AG09309 (cell line): Measurements from ENCODE around the gene DDX51.
A peak's percentile ranks its signal among the peaks of the same experiment; 100 is the strongest.

Experiments
- DNase-seq: peaks from one replicate; pipeline ENCODE4 v3.0.0-alpha.2; 2010; ENCODE audit warnings: low read depth
- H3K4me3 ChIP-seq: 2 replicates; pipeline ENCODE4 v1.5.1; 2011; ENCODE audit warnings: mild to moderate bottlenecking, low read depth, low read length, moderate library complexity; ENCODE audit not compliant: control insufficient read depth
- TF ChIP-seq, protein P1 (sequence below): IDR thresholded peaks from 2 replicates; pipeline ENCODE4 v1.5.1; 2011; ENCODE audit warnings: mild to moderate bottlenecking, low read depth, low read length, inconsistent platforms; ENCODE audit not compliant: insufficient read depth, control insufficient read depth; ENCODE audit errors: missing control alignments

Gene DDX51

DNA sequence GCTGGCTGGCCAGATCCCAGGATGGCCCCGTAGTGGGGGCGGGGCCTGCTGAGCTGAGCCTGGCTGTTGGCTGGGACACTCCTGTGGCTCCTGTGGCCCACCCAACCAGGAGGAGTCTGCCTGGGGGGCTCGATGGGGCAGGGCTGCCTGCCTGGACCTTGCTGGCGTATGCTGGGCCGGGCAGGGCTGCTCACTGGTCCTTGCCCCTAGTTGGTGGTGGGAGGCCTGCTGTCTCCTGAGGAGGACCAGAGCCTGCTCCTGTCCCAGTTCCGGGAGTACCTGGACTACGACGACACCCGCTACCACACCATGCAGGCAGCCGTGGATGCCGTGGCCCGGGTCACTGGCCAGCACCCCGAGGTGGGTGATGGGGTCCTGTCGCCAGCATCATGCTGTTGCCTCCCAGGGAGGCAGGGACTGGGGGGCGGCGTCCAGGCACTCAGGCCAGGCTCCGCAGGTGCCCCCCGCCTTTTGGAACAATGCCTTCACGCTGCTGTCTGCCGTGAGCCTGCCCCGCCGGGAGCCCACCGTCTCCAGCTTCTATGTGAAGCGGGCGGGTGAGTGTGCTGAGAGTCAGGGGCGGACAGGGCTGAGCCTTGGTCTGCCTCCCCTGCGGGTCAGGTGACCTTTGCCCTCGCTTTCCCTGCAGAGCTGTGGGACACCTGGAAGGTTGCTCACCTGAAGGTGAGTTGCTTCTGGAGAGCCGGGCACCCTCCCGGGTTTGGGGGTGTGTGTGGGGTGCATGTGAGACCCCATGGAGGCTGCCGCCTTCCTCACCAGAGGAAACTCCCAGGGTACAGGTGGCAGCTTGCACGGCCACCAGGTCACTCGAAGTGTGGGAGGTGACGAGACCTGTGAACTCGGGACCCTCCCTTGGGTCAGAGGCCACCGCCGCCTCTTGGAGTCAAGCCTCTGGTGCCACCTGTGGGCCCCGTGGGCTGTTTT, 3.6 kb upstream of the DDX51 start:
- H3K4me3 ChIP-seq: no peak overlapping the region
- DNase-seq: no peak
- TF ChIP-seq, protein P1, sequence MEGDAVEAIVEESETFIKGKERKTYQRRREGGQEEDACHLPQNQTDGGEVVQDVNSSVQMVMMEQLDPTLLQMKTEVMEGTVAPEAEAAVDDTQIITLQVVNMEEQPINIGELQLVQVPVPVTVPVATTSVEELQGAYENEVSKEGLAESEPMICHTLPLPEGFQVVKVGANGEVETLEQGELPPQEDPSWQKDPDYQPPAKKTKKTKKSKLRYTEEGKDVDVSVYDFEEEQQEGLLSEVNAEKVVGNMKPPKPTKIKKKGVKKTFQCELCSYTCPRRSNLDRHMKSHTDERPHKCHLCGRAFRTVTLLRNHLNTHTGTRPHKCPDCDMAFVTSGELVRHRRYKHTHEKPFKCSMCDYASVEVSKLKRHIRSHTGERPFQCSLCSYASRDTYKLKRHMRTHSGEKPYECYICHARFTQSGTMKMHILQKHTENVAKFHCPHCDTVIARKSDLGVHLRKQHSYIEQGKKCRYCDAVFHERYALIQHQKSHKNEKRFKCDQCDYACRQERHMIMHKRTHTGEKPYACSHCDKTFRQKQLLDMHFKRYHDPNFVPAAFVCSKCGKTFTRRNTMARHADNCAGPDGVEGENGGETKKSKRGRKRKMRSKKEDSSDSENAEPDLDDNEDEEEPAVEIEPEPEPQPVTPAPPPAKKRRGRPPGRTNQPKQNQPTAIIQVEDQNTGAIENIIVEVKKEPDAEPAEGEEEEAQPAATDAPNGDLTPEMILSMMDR: no peak

DNA sequence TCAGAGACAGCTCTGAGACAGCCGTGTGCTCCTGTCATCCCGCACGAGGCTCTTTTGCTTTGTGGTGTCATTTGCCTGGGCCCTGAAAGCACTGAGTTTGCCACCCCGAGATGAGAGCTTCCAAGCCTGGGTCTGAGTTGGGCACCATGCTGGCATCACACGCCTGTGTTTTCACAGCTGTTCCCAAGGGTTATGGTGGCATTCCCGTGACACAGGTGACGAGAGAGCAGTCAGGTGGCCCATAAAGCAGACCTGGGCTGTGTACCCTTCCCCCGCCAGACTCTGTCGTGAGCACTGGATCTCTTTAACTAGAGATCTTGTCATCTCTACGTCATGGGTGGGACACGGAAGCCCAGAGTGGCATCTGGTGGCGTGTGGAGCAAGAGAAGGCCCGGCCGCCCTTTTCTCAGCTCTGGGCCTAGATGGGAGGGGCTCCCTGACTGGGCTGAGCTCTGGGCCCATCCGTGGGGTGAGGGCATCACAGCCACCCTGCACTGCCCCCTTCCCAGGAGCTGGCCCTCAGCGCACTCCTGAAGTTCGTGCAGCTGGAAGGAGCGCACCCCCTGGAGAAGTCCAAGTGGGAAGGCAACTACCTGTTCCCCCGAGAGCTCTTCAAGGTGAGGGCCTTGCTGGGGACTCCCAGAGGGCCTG, 2.8 kb upstream of the DDX51 start:
- DNase-seq: no peak
- TF ChIP-seq, protein P1: no peak
- no peak overlapping the region for H3K4me3 ChIP-seq

DNA sequence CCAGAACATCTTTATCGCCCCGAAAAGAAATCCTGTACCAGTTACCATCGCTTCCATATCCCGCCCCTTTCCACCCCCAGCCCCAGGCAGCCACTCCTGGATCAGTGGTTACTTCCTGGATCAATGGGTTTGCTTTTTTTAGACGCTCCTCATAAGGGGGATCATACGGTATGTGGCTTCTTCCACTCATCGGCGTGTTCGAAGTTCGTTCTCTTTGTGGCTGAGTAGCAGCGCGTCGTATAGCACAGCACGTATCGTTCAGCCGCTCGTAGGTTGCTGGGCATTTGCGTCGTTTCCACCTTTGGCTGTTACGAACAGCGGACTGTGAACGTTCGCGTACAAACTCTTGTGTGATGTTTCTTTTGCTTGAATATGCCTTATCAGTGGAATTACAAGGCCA, 2.0 kb upstream of the DDX51 start:
- DNase-seq: no peak
- TF ChIP-seq, protein P1: no peak
- H3K4me3 ChIP-seq: no peak overlapping the region

DNA sequence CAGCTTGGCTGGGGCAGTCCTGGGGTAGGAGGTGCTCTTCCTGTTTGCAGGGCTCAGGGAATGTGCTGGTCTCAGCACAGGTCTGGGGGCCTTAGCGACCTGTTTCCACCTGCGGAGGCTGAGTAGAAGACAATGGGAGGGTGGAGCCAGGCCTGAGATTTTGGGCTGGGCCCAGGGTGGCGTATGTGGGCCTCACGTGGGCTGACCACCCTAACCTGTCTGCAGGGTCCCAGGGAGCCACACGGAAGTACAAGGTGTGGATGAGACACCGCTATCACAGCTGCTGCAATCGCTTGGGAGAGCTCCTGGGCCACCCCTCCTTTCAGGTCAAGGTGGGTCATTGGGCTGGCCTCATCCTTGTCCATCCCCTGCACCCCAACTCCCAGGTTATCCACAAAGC, 1.2 kb upstream of the DDX51 start:
- DNase-seq: no peak
- TF ChIP-seq, protein P1: no peak
- peak overlapping the region; percentile 94 for H3K4me3 ChIP-seq

DNA sequence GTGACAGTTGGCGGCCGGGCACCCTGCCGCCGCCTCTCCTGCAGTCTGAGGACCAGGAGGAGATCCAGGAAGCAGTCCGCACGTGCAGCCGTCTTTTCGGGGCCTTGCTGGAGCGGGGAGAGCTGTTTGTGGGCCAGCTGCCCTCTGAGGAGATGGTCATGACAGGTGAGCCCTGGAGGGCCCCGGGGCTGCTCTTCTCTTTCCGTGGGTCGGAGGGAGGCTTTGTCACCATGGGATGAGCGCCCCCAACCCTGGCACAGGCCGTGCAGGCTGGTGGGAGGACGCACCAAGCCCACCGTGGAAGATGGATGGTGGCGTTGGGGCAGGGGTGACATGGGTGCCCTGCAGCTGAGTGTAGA, 670 bp upstream of the DDX51 start:
- DNase-seq: no peak
- TF ChIP-seq, protein P1: no peak
- H3K4me3 ChIP-seq: peak overlapping the region; percentile 94

DNA sequence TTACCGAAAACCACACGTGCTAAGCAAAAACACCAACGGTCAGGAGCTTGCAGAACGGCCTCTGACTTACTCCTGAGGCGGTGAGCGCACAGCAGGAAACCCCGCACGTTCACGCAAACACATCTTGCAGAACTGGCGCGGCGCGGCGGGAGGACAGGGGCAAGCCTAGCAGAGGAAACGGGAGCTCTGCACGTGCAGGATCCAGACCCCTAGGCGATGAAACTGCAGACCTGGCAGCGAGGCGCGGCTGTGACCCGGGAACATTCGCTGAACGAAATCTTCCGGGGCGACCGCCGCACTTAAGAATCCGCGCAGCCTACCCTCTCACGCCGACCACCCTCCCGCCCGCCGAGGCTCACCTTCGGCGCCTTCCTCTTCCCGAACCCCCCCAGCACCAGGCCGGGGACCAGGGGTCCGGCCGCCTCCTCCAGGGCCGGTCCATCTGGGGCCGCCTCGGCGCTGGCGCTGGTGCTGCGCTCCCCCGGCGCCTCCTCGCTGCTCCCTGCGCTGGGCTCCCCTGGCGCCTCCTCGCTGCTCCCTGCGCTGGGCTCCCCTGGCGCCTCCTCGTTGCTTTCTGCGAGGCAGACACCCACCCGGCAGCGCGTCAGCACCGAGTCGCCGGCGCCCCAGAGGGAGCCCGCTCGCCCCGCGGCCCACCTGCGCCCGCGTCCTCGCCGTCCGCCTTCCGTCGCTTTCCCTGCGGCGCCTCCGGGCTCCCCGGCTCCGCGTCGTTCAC, 615 bp downstream of the DDX51 start:
- peak overlapping the region; percentile 94 for H3K4me3 ChIP-seq
- TF ChIP-seq, protein P1: no peak
- DNase-seq: no peak
